GM11168 (cell line): ENCODE measurements around the gene SAP30L.

Source experiments
- in situ Hi-C: fragments of 300-500 bp; cut with MboI; formaldehyde crosslinking; loops from one replicate; pipeline ENCODE4 v1.12.0; 2022; ENCODE audit warnings: low sequenced_read_pairs; ENCODE audit not compliant: unreplicated experiment

SAP30L gene

GRCh38 chr5:154459015-154459414, 13.2 kb downstream of the SAP30L start:
- in situ Hi-C loops = no loop called here

GRCh38 chr5:154460172-154460571, 14.4 kb downstream of the SAP30L start:
- in situ Hi-C loops = no loop called here

GRCh38 chr5:154461531-154461930, 15.7 kb downstream of the SAP30L start:
- in situ Hi-C loops = no loop called here

GRCh38 chr5:154464438-154464837, 18.6 kb downstream of the SAP30L start:
- in situ Hi-C loops = no loop called here

GRCh38 chr5:154465169-154465568, 19.4 kb downstream of the SAP30L start:
- in situ Hi-C loops = loop anchor here (5.0 kb wide), 1 partner anchor 142 kb away; no protein-coding TSS in a partner anchor

- in situ Hi-C loops = loop anchor here (5.0 kb wide), 1 partner anchor 141 kb away; no protein-coding TSS in a partner anchor
These were observed 20.4 kb downstream of the SAP30L start for GRCh38 chr5:154466147-154466546.

GRCh38 chr5:154466671-154467070, 20.9 kb downstream of the SAP30L start:
- in situ Hi-C loops = loop anchor here (5.0 kb wide), 1 partner anchor 141 kb away; no protein-coding TSS in a partner anchor

GRCh38 chr5:154467655-154468354, 22.0 kb downstream of the SAP30L start:
- in situ Hi-C loops = loop anchor here (5.0 kb wide), 1 partner anchor 139 kb away; no protein-coding TSS in a partner anchor

GRCh38 chr5:154470137-154470536, 24.3 kb downstream of the SAP30L start:
- in situ Hi-C loops = no loop called here

- in situ Hi-C loops = no loop called here
These were observed 25.4 kb downstream of the SAP30L start for GRCh38 chr5:154470947-154471870.

- in situ Hi-C loops = no loop called here
These were observed 27.2 kb downstream of the SAP30L start for GRCh38 chr5:154472871-154473580.

GRCh38 chr5:154473581-154474283, 27.9 kb downstream of the SAP30L start:
- in situ Hi-C loops = no loop called here

GRCh38 chr5:154474396-154475334, 28.9 kb downstream of the SAP30L start:
- in situ Hi-C loops = no loop called here

- in situ Hi-C loops = no loop called here
These were observed 30.0 kb downstream of the SAP30L start for GRCh38 chr5:154475591-154476353.

- in situ Hi-C loops = no loop called here
These were observed 30.8 kb downstream of the SAP30L start for GRCh38 chr5:154476354-154477205.

- in situ Hi-C loops = no loop called here
These were observed 31.8 kb downstream of the SAP30L start for GRCh38 chr5:154477382-154478223.
